8988T (cell line): ENCODE data around the gene DNAH17.
"Not testable (repeated sequence)": the region's sequence is repeated elsewhere in the genome, so short reads cannot be mapped to it uniquely, and the experiment has no call there.

Source experiments
- DNase-seq: peaks from one replicate; pipeline ENCODE4 v3.0.0; 2011

DNAH17 gene

DNA sequence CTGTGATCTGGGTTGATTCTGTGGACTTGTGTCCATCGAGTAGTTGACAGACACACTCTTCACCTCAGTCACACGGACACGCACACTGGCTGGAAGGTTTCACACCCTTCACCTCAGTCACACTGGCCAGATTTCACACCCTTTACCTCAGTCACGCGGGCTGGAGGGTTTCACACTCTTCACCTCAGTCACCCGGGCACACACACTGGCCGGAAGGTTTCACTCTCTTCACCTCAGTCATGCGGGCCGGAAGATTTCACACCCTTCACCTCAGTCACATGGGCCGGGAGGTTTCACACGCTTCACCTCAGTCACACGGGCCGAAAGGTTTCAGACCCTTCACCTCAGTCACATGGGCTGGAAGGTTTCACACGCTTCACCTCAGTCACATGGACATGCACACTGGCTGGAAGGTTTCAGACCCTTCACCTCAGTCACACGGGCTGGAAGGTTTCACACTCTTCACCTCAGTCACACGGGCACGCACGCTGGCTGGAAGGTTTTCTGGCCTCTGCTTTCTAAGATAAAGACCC is 102.5 kb downstream of the DNAH17 start:
- DNase-seq: no peak

GRCh38 chr17:78473951-78474613 is 103.1 kb downstream of the DNAH17 start:
- no peak for DNase-seq

GRCh38 chr17:78472035-78472905 is 104.9 kb downstream of the DNAH17 start:
- no peak for DNase-seq

DNA sequence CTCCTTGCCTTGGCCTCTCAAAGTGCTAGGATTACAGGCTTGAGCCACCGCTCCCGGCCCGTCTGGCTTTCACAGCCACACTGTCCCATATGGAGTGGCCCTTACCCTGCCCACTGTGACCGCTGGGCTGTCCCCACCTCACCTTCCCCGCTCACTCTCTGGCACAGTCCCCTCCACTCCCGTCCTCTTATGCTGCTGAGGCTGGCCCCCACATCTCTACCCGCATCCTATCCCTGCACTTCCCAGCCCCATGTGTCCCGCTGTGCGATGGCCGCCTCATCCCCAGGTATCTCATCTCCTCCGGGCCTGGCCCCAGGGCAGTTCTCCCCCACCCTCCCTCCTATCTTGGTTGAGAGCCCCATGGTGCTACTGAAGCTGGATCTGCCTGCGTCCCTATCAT is 105.6 kb downstream of the DNAH17 start:
- DNase-seq: no peak

- DNase-seq: no peak
Observed at GRCh38 chr17:78469443-78469842, 107.8 kb downstream of the DNAH17 start.

DNA sequence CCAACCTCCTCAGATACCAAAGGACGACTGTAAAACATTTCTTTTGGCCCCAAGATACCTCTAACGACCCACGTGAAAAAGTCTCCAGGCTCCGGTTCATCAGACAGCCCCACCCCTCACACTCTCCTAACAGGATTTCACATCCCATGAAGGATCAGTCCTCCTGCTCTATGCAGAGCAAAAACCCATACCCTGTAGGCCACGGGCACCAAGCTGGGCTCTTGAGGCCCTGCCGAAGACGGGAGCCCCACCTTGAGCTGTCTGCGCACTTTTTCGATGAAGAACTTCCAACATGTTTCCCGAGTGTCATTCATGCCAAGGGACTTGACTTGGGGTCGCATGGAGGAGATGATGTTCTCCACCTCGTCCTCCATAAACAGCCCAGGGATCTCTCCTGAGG is 108.8 kb downstream of the DNAH17 start:
- no peak for DNase-seq

DNA sequence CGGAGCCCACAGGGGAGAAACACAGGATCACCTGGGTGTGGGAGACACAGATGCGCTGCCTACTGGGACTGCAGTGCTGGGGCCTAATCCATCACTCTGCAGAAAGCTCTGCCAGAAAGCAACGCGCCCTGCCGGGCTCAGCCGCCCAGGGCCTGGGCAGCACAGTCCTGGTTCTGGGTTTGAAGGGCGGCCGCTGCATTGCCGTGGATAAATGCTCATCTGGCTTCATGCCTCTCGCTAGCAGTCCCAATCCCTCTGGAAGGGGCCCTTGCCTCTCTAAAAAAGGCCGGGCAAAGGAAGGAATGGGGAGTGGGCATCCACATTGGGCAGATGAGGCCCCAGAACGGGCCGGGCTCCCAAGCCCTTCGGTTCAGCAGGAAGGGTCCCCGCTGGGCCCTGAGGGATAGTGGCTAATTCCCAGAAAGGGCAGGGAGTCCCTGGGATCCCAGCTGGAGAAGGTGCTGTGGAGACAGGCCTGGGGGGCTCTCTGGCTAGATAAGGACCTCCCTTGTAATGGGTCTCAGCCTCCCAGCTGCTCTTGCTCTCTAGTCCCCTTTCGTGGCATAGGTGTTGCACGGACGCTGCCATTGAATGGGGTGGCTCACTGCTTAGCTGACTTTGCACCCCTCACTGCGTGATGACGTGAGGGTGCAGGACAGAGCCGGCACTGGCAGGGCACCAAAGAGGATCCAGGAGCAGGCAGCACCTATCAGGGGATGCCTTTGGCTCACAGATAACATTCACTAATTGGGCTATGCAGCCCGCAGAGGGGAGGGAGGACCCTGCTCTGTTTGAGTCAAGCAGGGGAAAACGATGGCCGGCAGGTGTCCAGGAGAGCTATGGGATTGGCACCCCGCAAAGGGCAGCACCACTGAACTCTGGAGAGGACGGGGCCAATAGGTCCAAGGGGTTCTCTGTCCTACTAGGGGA is 110.1 kb downstream of the DNAH17 start:
- DNase-seq: no peak

- not testable (repeated sequence) for DNase-seq
Observed at GRCh38 chr17:78466109-78466785, 110.9 kb downstream of the DNAH17 start.

DNA sequence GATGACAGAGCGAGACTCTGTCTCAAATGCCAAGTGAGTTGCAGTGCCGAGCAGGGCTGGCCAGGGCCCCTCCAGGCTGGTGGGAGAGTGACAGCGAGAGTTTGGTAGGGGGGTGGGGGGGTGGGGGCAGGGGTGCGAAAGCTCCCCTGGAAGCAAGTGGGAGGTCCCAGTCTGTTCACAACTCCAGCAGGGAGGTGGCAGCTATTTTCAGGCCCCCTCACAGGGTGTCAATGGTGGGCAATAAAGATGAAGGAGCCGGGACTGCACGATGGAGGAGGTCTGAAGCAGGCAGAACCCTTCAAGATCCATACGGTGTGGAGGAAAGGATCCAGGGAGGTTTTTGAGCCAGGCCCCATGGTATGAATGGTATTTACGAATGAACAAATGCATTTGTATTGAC is 115.0 kb downstream of the DNAH17 start:
- DNase-seq: no peak

- DNase-seq: no peak
Observed at GRCh38 chr17:78461799-78462053, 115.5 kb downstream of the DNAH17 start.

- DNase-seq: no peak
Observed at GRCh38 chr17:78460951-78461798, 116.0 kb downstream of the DNAH17 start.

DNA sequence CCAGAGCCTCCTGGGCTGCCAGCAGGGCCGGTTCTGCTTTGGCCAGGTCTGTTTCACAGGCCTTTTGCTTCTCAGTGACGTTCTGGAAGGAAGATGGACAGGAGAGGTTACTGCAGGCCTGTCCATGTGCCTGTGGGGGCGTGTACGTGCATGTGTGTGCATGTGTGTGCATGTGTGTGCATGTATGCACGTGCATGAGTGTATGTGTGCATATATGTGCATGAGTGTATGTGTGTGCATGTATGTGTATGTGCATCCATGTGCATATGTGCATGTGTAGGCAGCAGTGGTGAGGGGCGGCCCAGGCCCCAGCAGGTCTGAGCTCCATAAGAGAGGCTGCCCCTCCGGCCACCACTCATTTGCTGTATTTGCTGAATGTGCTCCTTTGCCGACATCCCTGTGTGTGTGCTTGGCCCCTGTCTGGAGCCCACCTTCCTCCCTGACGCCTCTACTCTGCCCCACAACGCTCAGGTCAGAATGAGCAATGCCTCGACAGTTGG is 117.0 kb downstream of the DNAH17 start:
- DNase-seq: no peak

GRCh38 chr17:78459696-78460095 is 117.5 kb downstream of the DNAH17 start:
- DNase-seq: no peak

DNA sequence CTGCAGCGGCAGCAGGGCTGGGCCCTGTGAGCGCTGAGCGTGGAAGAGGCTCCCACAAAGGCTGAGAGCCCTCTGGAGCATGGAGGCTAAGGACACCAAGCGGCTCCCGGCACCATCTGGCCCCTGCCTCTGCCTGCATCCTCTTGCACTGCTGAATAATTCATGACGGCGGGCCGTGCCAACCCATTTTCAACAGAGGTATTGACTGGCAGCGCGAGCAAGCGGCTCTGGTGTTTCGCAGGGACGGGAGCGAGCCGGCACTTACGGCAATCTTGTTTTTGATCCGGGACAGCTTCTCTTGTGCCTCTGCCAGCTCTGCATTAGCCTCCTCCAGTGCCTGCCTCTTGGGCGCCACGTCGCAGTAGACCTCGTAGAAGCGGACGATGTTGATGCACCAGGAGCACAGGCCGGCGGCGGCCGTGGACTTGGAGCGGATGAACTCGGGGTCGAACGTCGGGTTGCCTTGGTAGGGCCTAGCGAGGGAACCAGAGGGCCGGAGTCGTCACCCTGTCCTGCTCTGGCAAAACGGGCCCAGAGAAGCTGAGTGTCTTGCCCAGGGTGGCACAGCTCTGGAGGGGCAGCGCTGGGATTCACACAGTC is 118.4 kb downstream of the DNAH17 start:
- DNase-seq: no peak

DNA sequence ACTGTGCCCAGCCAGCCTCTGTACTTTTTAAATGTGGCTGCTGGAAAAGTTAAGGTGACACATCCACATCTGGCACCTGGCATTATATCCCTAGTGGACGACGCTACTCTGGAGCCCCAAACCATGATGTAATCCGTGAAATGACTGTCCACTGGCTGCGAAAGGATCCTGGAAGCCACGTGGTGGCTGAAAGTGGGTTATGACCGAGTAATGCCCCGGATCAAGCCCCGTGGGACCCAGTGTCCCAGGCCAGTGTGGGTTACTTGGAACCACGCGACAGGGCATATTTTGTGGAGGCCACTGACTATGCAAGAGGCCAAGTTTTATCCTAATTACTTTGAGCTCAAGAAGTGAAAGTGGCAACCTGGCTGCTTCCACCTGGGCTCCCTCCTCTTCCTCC is 119.1 kb downstream of the DNAH17 start:
- DNase-seq: no peak

- DNase-seq: no peak
Observed at GRCh38 chr17:78454346-78454745, 122.8 kb downstream of the DNAH17 start.

GRCh38 chr17:78451753-78452152 is 125.4 kb downstream of the DNAH17 start:
- no peak for DNase-seq

- DNase-seq: no peak
Observed at GRCh38 chr17:78450696-78451345, 126.4 kb downstream of the DNAH17 start.

DNA sequence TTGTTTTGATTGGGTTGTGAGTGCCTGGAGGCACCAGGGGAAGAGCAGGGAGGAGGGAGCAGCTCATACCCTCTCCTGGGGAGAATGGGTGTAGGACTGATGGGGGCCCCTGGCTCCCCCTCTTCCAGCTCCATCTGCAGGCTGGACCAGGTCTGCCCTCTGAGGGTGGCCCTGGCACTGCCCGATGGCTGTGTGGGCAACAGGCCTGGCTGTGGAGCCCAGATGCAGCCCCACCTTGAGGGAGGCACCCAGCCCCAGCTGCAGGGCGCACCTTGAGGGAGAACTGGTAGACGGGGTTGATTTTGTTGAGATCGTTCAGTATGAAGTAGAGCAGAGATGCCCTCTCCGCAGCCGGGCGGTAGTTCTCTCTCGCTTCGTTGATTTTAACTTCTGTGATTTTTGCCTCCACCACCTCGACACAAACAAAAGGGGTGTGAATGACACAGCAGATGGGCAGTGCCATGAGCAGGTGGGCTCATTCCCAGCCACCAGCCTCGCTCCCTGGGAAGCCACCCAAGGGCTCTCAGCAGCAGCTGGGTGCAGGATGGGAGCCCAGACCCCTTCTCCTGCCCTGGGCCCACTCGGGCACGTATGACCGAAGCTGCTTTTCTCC is 127.1 kb downstream of the DNAH17 start:
- no peak for DNase-seq

DNA sequence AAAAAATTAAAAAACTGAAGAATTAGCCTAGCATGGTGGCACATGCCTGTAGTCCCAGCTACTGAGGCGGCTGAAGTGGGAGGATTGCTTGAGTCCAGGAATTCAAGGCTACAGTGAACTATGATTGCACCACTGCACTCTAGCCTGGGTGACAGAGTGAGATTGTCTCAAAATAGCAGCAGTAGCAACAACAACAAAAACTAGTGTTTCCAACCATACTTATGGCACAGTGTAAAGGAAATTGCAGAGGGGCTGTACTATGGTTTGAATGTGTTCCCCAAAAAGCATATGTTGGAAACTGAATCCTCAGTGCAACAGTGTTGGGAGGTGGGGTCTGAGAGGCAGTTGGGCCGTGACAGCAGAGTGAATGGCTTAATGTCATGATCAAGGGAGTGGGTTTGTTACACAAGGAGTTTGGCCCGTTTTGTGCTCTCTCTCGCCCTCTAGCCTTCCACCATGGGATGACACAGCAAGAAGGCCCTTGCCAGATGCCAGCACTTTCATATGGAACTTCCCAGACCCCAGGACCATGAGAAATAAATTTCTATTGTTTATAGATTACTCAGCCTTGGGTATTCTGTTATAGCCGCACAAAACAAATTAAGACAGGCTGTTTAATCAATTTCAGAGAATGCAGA is 128.7 kb downstream of the DNAH17 start:
- DNase-seq: no peak
